DOHH2 (cell line): ENCODE results near the gene TJAP1.

ENCODE experiments used
- EZH2phosphoT487 ChIP-seq: fragments of 200-600 bp; sonication (generic); IDR thresholded peaks from 2 replicates; pipeline ENCODE4 v1.6.1; 2017; ENCODE audit warnings: borderline replicate concordance, mild to moderate bottlenecking, antibody characterized with exemption, low read length, moderate library complexity, mixed read lengths
- TF ChIP-seq, protein P1 (sequence below): fragments of 200-600 bp; sonication (generic); IDR thresholded peaks from one replicate; pipeline ENCODE4 v1.5.1; 2014; ENCODE audit warnings: antibody characterized with exemption, mild to moderate bottlenecking, low read depth, low read length; ENCODE audit not compliant: poor library complexity, severe bottlenecking

DNA sequence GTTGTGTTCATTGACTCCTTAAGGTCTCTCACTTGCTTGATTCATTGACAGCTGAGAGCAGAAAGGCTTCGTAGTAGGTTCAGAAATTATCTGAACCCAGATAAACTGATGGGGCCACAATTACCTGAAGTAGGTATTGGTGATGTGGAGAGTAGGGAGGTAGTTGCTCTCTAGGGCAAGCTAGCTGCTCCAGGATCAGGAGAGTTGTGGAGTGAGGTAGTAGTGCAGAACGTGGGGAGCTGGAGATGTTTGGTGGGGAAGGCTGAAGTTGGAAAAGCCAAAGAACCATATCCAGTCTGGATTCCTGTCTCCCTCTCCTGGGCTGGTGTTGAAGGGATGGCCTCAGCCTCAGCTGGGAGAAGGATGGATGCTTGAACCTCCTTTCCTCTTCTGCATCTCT, 15.9 kb downstream of the TJAP1 start:
- TF ChIP-seq, protein P1, sequence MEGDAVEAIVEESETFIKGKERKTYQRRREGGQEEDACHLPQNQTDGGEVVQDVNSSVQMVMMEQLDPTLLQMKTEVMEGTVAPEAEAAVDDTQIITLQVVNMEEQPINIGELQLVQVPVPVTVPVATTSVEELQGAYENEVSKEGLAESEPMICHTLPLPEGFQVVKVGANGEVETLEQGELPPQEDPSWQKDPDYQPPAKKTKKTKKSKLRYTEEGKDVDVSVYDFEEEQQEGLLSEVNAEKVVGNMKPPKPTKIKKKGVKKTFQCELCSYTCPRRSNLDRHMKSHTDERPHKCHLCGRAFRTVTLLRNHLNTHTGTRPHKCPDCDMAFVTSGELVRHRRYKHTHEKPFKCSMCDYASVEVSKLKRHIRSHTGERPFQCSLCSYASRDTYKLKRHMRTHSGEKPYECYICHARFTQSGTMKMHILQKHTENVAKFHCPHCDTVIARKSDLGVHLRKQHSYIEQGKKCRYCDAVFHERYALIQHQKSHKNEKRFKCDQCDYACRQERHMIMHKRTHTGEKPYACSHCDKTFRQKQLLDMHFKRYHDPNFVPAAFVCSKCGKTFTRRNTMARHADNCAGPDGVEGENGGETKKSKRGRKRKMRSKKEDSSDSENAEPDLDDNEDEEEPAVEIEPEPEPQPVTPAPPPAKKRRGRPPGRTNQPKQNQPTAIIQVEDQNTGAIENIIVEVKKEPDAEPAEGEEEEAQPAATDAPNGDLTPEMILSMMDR, result no peak
- no peak for TF ChIP-seq EZH2phosphoT487
